Suprapubic skin (tissue), 4 donors: Measurements from ENCODE around the gene COIL.

Experiments used
- EP300 ChIP-seq: sonication (generic); formaldehyde crosslinking; IDR thresholded peaks from one replicate; pipeline ENCODE4 v1.6.1; 2017; ENCODE audit warnings: antibody characterized with exemption
- POLR2A ChIP-seq, 2 donors: fragments of 450-650 bp; IDR thresholded peaks; one replicate each; pipeline ENCODE4 v1.6.1; 2017; ENCODE audit warnings: antibody characterized with exemption in 2 of 2, mild to moderate bottlenecking in 2 of 2, moderate library complexity in 2 of 2
- POLR2AphosphoS5 ChIP-seq, 3 donors: sonication (generic); formaldehyde crosslinking; IDR thresholded peaks; one replicate each; pipeline ENCODE4 v1.6.1; 2017; ENCODE audit warnings: antibody characterized with exemption in 3 of 3
- TF ChIP-seq, protein P1 (sequence below), 2 donors: fragments of 200-600 bp in 1 of 2; fragments of 450-650 bp in 1 of 2; sonication (generic) in 1 of 2; IDR thresholded peaks; one replicate each; pipeline ENCODE4 v1.5.1; 2016 to 2019; ENCODE audit warnings: antibody characterized with exemption in 2 of 2, mild to moderate bottlenecking in 1 of 2, moderate library complexity in 1 of 2

GRCh38 chr17:56975656-56976055 is 14.8 kb upstream of the COIL start:
- TF ChIP-seq, protein P1, sequence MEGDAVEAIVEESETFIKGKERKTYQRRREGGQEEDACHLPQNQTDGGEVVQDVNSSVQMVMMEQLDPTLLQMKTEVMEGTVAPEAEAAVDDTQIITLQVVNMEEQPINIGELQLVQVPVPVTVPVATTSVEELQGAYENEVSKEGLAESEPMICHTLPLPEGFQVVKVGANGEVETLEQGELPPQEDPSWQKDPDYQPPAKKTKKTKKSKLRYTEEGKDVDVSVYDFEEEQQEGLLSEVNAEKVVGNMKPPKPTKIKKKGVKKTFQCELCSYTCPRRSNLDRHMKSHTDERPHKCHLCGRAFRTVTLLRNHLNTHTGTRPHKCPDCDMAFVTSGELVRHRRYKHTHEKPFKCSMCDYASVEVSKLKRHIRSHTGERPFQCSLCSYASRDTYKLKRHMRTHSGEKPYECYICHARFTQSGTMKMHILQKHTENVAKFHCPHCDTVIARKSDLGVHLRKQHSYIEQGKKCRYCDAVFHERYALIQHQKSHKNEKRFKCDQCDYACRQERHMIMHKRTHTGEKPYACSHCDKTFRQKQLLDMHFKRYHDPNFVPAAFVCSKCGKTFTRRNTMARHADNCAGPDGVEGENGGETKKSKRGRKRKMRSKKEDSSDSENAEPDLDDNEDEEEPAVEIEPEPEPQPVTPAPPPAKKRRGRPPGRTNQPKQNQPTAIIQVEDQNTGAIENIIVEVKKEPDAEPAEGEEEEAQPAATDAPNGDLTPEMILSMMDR (IDR thresholded peaks at IDR 0.05): no peak
- TF ChIP-seq POLR2AphosphoS5 (IDR thresholded peaks at IDR 0.05) (no peak), EP300 (no peak), POLR2A (IDR thresholded peaks at IDR 0.05) (no peak)
